ENCODE measurements around the gene CRYGD.

The CRYGD gene

DNA sequence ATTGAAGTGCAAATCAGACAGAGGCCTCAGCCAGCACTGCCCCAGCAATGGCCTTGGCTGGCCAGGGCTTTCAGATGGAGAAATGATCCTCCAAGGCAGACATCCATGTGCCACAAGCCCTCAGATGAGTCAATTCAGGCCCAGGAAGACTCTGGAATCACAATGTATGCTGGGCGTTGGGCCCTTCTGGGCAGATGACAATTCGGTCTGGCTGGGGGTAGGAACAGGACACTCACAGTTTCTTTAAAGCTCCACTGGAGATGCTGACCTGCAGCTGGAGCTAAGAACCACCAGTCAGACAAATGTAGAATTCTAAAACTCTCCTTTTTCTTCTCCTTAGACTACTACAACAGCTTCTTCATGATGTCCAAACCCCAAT, 12.4 kb upstream of the CRYGD start:
- H3K4me1 ChIP-seq (ENCODE audit: control insufficient read depth, insufficient read depth, low read depth, low read length): no peaks in the 10 kb centered on the region
- no peak overlapping the region for H3K9ac ChIP-seq (ENCODE audit: low read length)
- no peak overlapping the region for H2BK15ac ChIP-seq (ENCODE audit: low read depth, poor library complexity, severe bottlenecking)
- H3K14ac ChIP-seq (ENCODE audit: low read length in 2 of 2): no peak overlapping the region
- H3K18ac ChIP-seq (ENCODE audit: low read depth in 1 of 2, low read length in 2 of 2): no peak overlapping the region
- no peaks in the 10 kb centered on the region for H3K36me3 ChIP-seq (ENCODE audit: control insufficient read depth in 1 of 2, insufficient read depth in 2 of 2, low read depth in 1 of 2, low read length in 2 of 2)
- 76% methylated on average over 2 of the region's 2 CpGs for WGBS
- no peak overlapping the region for H4K8ac ChIP-seq (ENCODE audit: low read length)
- DNase-seq: no peak
- H3K27me3 ChIP-seq (ENCODE audit: control insufficient read depth in 1 of 2, insufficient read depth in 1 of 2, low read length in 2 of 2): peaks cover 0 to 5% of the 10 kb centered on the region in 2 experiments
- no peaks in the 10 kb centered on the region for H3K79me1 ChIP-seq (replicated peaks; ENCODE audit: low read length, poor library complexity, severe bottlenecking)
- H2BK5ac ChIP-seq (ENCODE audit: low read depth, low read length, poor library complexity, severe bottlenecking): no peak overlapping the region
- no peaks in the 10 kb centered on the region for H3K9me3 ChIP-seq (ENCODE audit: control insufficient read depth, low read length)
- no peak overlapping the region for H3K4me2 ChIP-seq (ENCODE audit: low read length, poor library complexity, severe bottlenecking)
- H3K4me3 ChIP-seq (ENCODE audit: insufficient read depth in 1 of 2, low read depth in 1 of 2, low read length in 2 of 2): no peak overlapping the region
- no peak overlapping the region for H3K27ac ChIP-seq (ENCODE audit: low read length, poor library complexity, severe bottlenecking)
- no peak overlapping the region for H2BK12ac ChIP-seq (ENCODE audit: low read length in 2 of 2)
- H3K4ac ChIP-seq (ENCODE audit: low read depth in 1 of 2, low read length in 2 of 2): no peak overlapping the region
- H2AK5ac ChIP-seq (ENCODE audit: low read length, severe bottlenecking): no peak overlapping the region
- H4K91ac ChIP-seq (ENCODE audit: low read length): no peak overlapping the region
- no peak overlapping the region for H2BK120ac ChIP-seq (ENCODE audit: low read depth, low read length)
- no peak overlapping the region for H3K23ac ChIP-seq (ENCODE audit: low read length in 2 of 2)
- no peak overlapping the region for H2AFZ ChIP-seq (ENCODE audit: low read depth, low read length)

DNA sequence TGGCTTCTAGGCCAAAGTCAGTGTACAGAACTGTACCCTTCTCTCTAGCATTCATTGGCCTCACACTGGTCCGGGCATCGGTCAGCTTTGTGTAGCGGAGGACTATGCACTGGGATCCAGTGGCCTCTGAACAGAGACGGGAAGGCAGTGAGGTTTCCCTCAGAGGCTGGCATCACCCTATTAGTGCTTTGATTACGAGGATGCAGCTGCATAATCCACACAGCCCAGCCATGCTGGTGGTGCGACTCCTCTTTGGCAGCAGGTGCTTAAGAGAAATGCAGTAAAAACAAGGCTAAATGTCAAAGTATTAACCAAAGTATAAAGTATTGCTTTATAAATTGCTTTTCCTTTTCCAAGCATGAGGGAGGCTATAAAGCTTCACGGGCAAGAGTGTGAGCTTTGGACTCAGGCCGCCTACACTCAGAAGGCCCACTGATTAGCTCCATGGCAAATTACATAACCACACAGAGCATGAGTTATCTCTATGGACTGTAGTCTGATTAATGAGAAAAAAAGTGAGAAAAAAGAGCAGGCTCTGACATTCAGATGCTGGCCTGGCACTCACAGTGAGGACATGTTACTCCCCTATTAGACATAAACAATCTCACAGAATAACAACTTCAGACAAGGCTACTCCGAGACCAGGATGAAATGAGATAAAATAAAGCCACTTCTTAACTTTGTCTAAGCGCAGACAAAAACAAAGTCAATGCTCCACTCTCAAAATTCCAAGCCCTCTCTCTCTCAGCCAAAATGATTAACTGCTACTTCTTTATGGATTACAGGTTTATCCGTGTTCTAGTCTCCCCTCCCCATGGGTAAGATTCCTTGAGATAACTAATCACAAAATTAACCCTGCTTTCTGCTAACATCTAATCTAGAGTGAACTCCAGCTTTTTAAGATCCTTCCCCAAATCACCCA, 11.7 kb upstream of the CRYGD start:
- Histone ChIP-seq H3K79me1 (replicated peaks; ENCODE audit: low read length, poor library complexity, severe bottlenecking) (no peaks in the 10 kb centered on the region), H3K23ac (ENCODE audit: low read length in 2 of 2) (no peak overlapping the region), H3K4ac (ENCODE audit: low read depth in 1 of 2, low read length in 2 of 2) (no peak overlapping the region), H3K9ac (ENCODE audit: low read length) (no peak overlapping the region), H2BK5ac (ENCODE audit: low read depth, low read length, poor library complexity, severe bottlenecking) (no peak overlapping the region), H3K14ac (ENCODE audit: low read length in 2 of 2) (no peak overlapping the region), H3K27ac (ENCODE audit: low read length, poor library complexity, severe bottlenecking) (no peak overlapping the region), H2AFZ (ENCODE audit: low read depth, low read length) (no peak overlapping the region), H4K91ac (ENCODE audit: low read length) (no peak overlapping the region), H2BK12ac (ENCODE audit: low read length in 2 of 2) (no peak overlapping the region), H3K27me3 (ENCODE audit: control insufficient read depth in 1 of 2, insufficient read depth in 1 of 2, low read length in 2 of 2) (peaks cover 0 to 5% of the 10 kb centered on the region in 2 experiments), H3K9me3 (ENCODE audit: control insufficient read depth, low read length) (no peaks in the 10 kb centered on the region), H2AK5ac (ENCODE audit: low read length, severe bottlenecking) (no peak overlapping the region), H3K18ac (ENCODE audit: low read depth in 1 of 2, low read length in 2 of 2) (no peak overlapping the region), H3K4me3 (ENCODE audit: insufficient read depth in 1 of 2, low read depth in 1 of 2, low read length in 2 of 2) (no peak overlapping the region), H4K8ac (ENCODE audit: low read length) (no peak overlapping the region), H3K36me3 (ENCODE audit: control insufficient read depth in 1 of 2, insufficient read depth in 2 of 2, low read depth in 1 of 2, low read length in 2 of 2) (no peaks in the 10 kb centered on the region), H3K4me1 (ENCODE audit: control insufficient read depth, insufficient read depth, low read depth, low read length) (no peaks in the 10 kb centered on the region), H2BK15ac (ENCODE audit: low read depth, poor library complexity, severe bottlenecking) (no peak overlapping the region), H3K4me2 (ENCODE audit: low read length, poor library complexity, severe bottlenecking) (no peak overlapping the region), H2BK120ac (ENCODE audit: low read depth, low read length) (no peak overlapping the region)
- 90% methylated on average over 10 of the region's 11 CpGs for WGBS
- DNase-seq: no peak

- Histone ChIP-seq H3K9ac (ENCODE audit: low read length) (no peak overlapping the region), H2AFZ (ENCODE audit: low read depth, low read length) (no peak overlapping the region), H4K8ac (ENCODE audit: low read length) (no peak overlapping the region), H3K18ac (ENCODE audit: low read depth in 1 of 2, low read length in 2 of 2) (no peak overlapping the region), H2AK5ac (ENCODE audit: low read length, severe bottlenecking) (no peak overlapping the region), H3K4ac (ENCODE audit: low read depth in 1 of 2, low read length in 2 of 2) (no peak overlapping the region), H3K23ac (ENCODE audit: low read length in 2 of 2) (no peak overlapping the region), H3K4me2 (ENCODE audit: low read length, poor library complexity, severe bottlenecking) (no peak overlapping the region), H3K4me1 (ENCODE audit: control insufficient read depth, insufficient read depth, low read depth, low read length) (no peaks in the 10 kb centered on the region), H2BK12ac (ENCODE audit: low read length in 2 of 2) (no peak overlapping the region), H3K36me3 (ENCODE audit: control insufficient read depth in 1 of 2, insufficient read depth in 2 of 2, low read depth in 1 of 2, low read length in 2 of 2) (no peaks in the 10 kb centered on the region), H3K14ac (ENCODE audit: low read length in 2 of 2) (no peak overlapping the region), H3K27me3 (ENCODE audit: control insufficient read depth in 1 of 2, insufficient read depth in 1 of 2, low read length in 2 of 2) (peaks cover 0 to 5% of the 10 kb centered on the region in 2 experiments), H3K4me3 (ENCODE audit: insufficient read depth in 1 of 2, low read depth in 1 of 2, low read length in 2 of 2) (no peak overlapping the region), H3K27ac (ENCODE audit: low read length, poor library complexity, severe bottlenecking) (no peak overlapping the region), H2BK120ac (ENCODE audit: low read depth, low read length) (no peak overlapping the region), H2BK5ac (ENCODE audit: low read depth, low read length, poor library complexity, severe bottlenecking) (no peak overlapping the region), H2BK15ac (ENCODE audit: low read depth, poor library complexity, severe bottlenecking) (no peak overlapping the region), H3K9me3 (ENCODE audit: control insufficient read depth, low read length) (no peaks in the 10 kb centered on the region), H4K91ac (ENCODE audit: low read length) (no peak overlapping the region), H3K79me1 (replicated peaks; ENCODE audit: low read length, poor library complexity, severe bottlenecking) (no peaks in the 10 kb centered on the region)
- 72% methylated on average over 8 of the region's 8 CpGs for WGBS
- DNase-seq: no peak
Measured at GRCh38 chr2:208134928-208135586, 10.7 kb upstream of the CRYGD start.

DNA sequence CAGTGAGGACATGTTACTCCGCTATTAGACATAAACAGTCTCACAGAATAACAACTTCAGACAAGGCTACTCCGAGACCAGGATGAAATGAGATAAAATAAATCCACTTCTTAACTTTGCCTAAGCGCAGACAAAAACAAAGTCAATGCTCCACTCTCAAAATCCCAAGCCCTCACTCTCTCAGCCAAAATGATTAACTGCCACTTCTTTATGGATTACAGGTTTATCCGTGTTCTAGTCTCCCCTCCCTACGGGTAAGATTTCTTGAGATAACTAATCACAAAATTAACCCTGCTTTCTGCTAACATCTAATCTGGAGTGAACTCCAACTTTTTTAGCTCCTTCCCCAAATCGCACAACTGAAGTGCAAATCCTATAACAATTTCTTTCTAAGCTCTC, 6.4 kb upstream of the CRYGD start:
- Histone ChIP-seq H2BK12ac (ENCODE audit: low read length in 2 of 2) (no peak overlapping the region), H2AFZ (ENCODE audit: low read depth, low read length) (no peak overlapping the region), H4K91ac (ENCODE audit: low read length) (no peak overlapping the region), H3K36me3 (ENCODE audit: control insufficient read depth in 1 of 2, insufficient read depth in 2 of 2, low read depth in 1 of 2, low read length in 2 of 2) (no peaks in the 10 kb centered on the region), H3K4ac (ENCODE audit: low read depth in 1 of 2, low read length in 2 of 2) (no peak overlapping the region), H2AK5ac (ENCODE audit: low read length, severe bottlenecking) (no peak overlapping the region), H3K79me1 (replicated peaks; ENCODE audit: low read length, poor library complexity, severe bottlenecking) (no peaks in the 10 kb centered on the region), H3K4me2 (ENCODE audit: low read length, poor library complexity, severe bottlenecking) (no peak overlapping the region), H3K4me3 (ENCODE audit: insufficient read depth in 1 of 2, low read depth in 1 of 2, low read length in 2 of 2) (no peak overlapping the region), H3K27ac (ENCODE audit: low read length, poor library complexity, severe bottlenecking) (no peak overlapping the region), H2BK15ac (ENCODE audit: low read depth, poor library complexity, severe bottlenecking) (no peak overlapping the region), H4K8ac (ENCODE audit: low read length) (no peak overlapping the region), H3K14ac (ENCODE audit: low read length in 2 of 2) (no peak overlapping the region), H3K23ac (ENCODE audit: low read length in 2 of 2) (no peak overlapping the region), H3K18ac (ENCODE audit: low read depth in 1 of 2, low read length in 2 of 2) (no peak overlapping the region), H2BK120ac (ENCODE audit: low read depth, low read length) (no peak overlapping the region), H2BK5ac (ENCODE audit: low read depth, low read length, poor library complexity, severe bottlenecking) (no peak overlapping the region), H3K9ac (ENCODE audit: low read length) (no peak overlapping the region), H3K27me3 (ENCODE audit: control insufficient read depth in 1 of 2, insufficient read depth in 1 of 2, low read length in 2 of 2) (peaks cover 0 to 9% of the 10 kb centered on the region in 2 experiments), H3K4me1 (ENCODE audit: control insufficient read depth, insufficient read depth, low read depth, low read length) (peaks cover 1% of the 10 kb centered on the region), H3K9me3 (ENCODE audit: control insufficient read depth, low read length) (no peaks in the 10 kb centered on the region)
- no peak for DNase-seq
- 87% methylated on average over 6 of the region's 6 CpGs for WGBS

Data from mesenchymal stem cell (in vitro differentiated cells and primary cell).